Stimulated activated naive CD8-positive, alpha-beta T cell treated with anti-CD3 and anti-CD28 coated beads, Interleukin-15, Interleukin-2, amounts not matched to agents 100 U/mL and 50 U/mL, for 24 hours (primary cell): Measurements from ENCODE around the gene GRIK3.

Experiments used
- ATAC-seq: fragments of 150-1000 bp; cut with Tn5 transposase; one replicate; pipeline ENCODE4 v1.10.0; 2021
- DNase-seq: peaks from one replicate; pipeline ENCODE4 v3.0.0; 2021

Gene GRIK3

GRCh38 chr1:36852586-36852985 lies 181.7 kb downstream of the GRIK3 start:
- ATAC-seq, result no peak
- no peak for DNase-seq

GRCh38 chr1:36851595-36851994 lies 182.7 kb downstream of the GRIK3 start:
- no peak for ATAC-seq

GRCh38 chr1:36851087-36851486 lies 183.2 kb downstream of the GRIK3 start:
- ATAC-seq, result no peak
- DNase-seq, result no peak

More at GRCh38 chr1:36851595-36851994, 182.7 kb downstream of the GRIK3 start:
- DNase-seq, result no peak

GRCh38 chr1:36849956-36850355 lies 184.4 kb downstream of the GRIK3 start:
- DNase-seq (no peak), ATAC-seq (no peak)

- no peak for DNase-seq
- no peak for ATAC-seq
Measured at GRCh38 chr1:36847761-36848160, 186.6 kb downstream of the GRIK3 start.

- DNase-seq, result no peak
- no peak for ATAC-seq
Measured at GRCh38 chr1:36847186-36847585, 187.1 kb downstream of the GRIK3 start.

GRCh38 chr1:36846357-36846756 lies 188.0 kb downstream of the GRIK3 start:
- ATAC-seq (no peak), DNase-seq (no peak)

GRCh38 chr1:36845802-36846201 lies 188.5 kb downstream of the GRIK3 start:
- DNase-seq (no peak), ATAC-seq (no peak)

GRCh38 chr1:36844917-36845316 lies 189.4 kb downstream of the GRIK3 start:
- DNase-seq (no peak), ATAC-seq (no peak)

GRCh38 chr1:36843906-36844610 lies 190.3 kb downstream of the GRIK3 start:
- no peak for DNase-seq
- ATAC-seq, result no peak

- DNase-seq, result no peak
- ATAC-seq, result no peak
Measured at GRCh38 chr1:36843027-36843426, 191.3 kb downstream of the GRIK3 start.

- ATAC-seq (no peak), DNase-seq (no peak)
Measured at GRCh38 chr1:36842448-36842847, 191.9 kb downstream of the GRIK3 start.

GRCh38 chr1:36839485-36839884 lies 194.8 kb downstream of the GRIK3 start:
- no peak for DNase-seq
- ATAC-seq, result no peak

- DNase-seq (no peak), ATAC-seq (no peak)
Measured at GRCh38 chr1:36838888-36839287, 195.4 kb downstream of the GRIK3 start.

- ATAC-seq (no peak), DNase-seq (no peak)
Measured at GRCh38 chr1:36836916-36837315, 197.4 kb downstream of the GRIK3 start.

GRCh38 chr1:36836196-36836883 lies 198.0 kb downstream of the GRIK3 start:
- ATAC-seq (no peak), DNase-seq (no peak)

- ATAC-seq, result no peak
- DNase-seq, result no peak
Measured at GRCh38 chr1:36835696-36836095, 198.6 kb downstream of the GRIK3 start.

GRCh38 chr1:36835017-36835695 lies 199.2 kb downstream of the GRIK3 start:
- ATAC-seq (no peak), DNase-seq (no peak)

- ATAC-seq (no peak), DNase-seq (no peak)
Measured at GRCh38 chr1:36834586-36834985, 199.7 kb downstream of the GRIK3 start.

GRCh38 chr1:36831186-36831810 lies 203.0 kb downstream of the GRIK3 start:
- no peak for ATAC-seq
- DNase-seq, result no peak

GRCh38 chr1:36829961-36830360 lies 204.4 kb downstream of the GRIK3 start:
- ATAC-seq (no peak), DNase-seq (no peak)

GRCh38 chr1:36829066-36829465 lies 205.2 kb downstream of the GRIK3 start:
- DNase-seq (no peak), ATAC-seq (no peak)

GRCh38 chr1:36825226-36825625 lies 209.1 kb downstream of the GRIK3 start:
- no peak for DNase-seq
- ATAC-seq, result no peak
